CD4-positive, alpha-beta T cell treated with Interleukin-15 for 4 hours (primary cell): ENCODE measurements around the gene CFAP221.

Source experiments
- DNase-seq: peaks from one replicate; pipeline ENCODE4 v3.0.0-alpha.2; 2020; ENCODE audit warnings: low spot score

Gene CFAP221

GRCh38 chr2:119536707-119537106, 7.5 kb upstream of the CFAP221 start:
- no peak for DNase-seq

GRCh38 chr2:119537792-119538191, 6.5 kb upstream of the CFAP221 start:
- no peak for DNase-seq

GRCh38 chr2:119541476-119541875, 2.8 kb upstream of the CFAP221 start:
- DNase-seq: no peak

- DNase-seq: no peak
Measured at GRCh38 chr2:119544939-119545475, 758 bp downstream of the CFAP221 start.

GRCh38 chr2:119545754-119546446, 1.7 kb downstream of the CFAP221 start:
- DNase-seq: no peak

- no peak for DNase-seq
Measured at GRCh38 chr2:119546447-119546767, 2.2 kb downstream of the CFAP221 start.

- no peak for DNase-seq
Measured at GRCh38 chr2:119548516-119549120, 4.4 kb downstream of the CFAP221 start.

GRCh38 chr2:119549241-119549640, 5.0 kb downstream of the CFAP221 start:
- no peak for DNase-seq

GRCh38 chr2:119550346-119550745, 6.1 kb downstream of the CFAP221 start:
- DNase-seq: no peak

GRCh38 chr2:119550856-119551255, 6.6 kb downstream of the CFAP221 start:
- DNase-seq: no peak

GRCh38 chr2:119552902-119553301, 8.7 kb downstream of the CFAP221 start:
- DNase-seq: no peak

- no peak for DNase-seq
Measured at GRCh38 chr2:119553687-119554344, 9.6 kb downstream of the CFAP221 start.

GRCh38 chr2:119565481-119565880, 21.2 kb downstream of the CFAP221 start:
- no peak for DNase-seq

- DNase-seq: no peak
Measured at GRCh38 chr2:119567292-119567691, 23.0 kb downstream of the CFAP221 start.

GRCh38 chr2:119574108-119574815, 30.0 kb downstream of the CFAP221 start:
- DNase-seq: no peak

- DNase-seq: no peak
Measured at GRCh38 chr2:119574864-119575263, 30.6 kb downstream of the CFAP221 start.

GRCh38 chr2:119575439-119575838, 31.2 kb downstream of the CFAP221 start:
- DNase-seq: no peak

GRCh38 chr2:119579424-119580295, 35.4 kb downstream of the CFAP221 start:
- no peak for DNase-seq

GRCh38 chr2:119580550-119581072, 36.4 kb downstream of the CFAP221 start:
- no peak for DNase-seq

- no peak for DNase-seq
Measured at GRCh38 chr2:119583291-119583690, 39.0 kb downstream of the CFAP221 start.

- DNase-seq: no peak
Measured at GRCh38 chr2:119584469-119584868, 40.2 kb downstream of the CFAP221 start.
